ENCODE measurements around the gene CYP2C18.
"Not testable (repeated sequence)": the region's sequence is repeated elsewhere in the genome, so short reads cannot be mapped to it uniquely, and the experiment has no call there.

Gene CYP2C18

GRCh38 chr10:94683214-94684054 is at the start of gene CYP2C18:
TSS of gene CYP2C18 (plus strand) at chr10:94683729. CDS start at chr10:94683820, 91 bp downstream.
- DNase-seq (ENCODE audit: extremely low spot score, insufficient read length, low read depth) (no peak), FAIRE-seq (no peak)

- not testable (repeated sequence) for DNase-seq (ENCODE audit: extremely low spot score, insufficient read length, low read depth); FAIRE-seq
Measured at GRCh38 chr10:94638097-94638496, 45.4 kb upstream of the CYP2C18 start.

GRCh38 chr10:94639902-94640301 is 43.6 kb upstream of the CYP2C18 start:
- DNase-seq (ENCODE audit: extremely low spot score, insufficient read length, low read depth) (no peak), FAIRE-seq (no peak)

GRCh38 chr10:94640562-94640961 is 43.0 kb upstream of the CYP2C18 start:
- DNase-seq (ENCODE audit: extremely low spot score, insufficient read length, low read depth): no peak
- no peak for FAIRE-seq

- no peak for FAIRE-seq
- DNase-seq (ENCODE audit: extremely low spot score, insufficient read length, low read depth): no peak
Measured at GRCh38 chr10:94641480-94641879, 42.0 kb upstream of the CYP2C18 start.

GRCh38 chr10:94644352-94644751 is 39.2 kb upstream of the CYP2C18 start:
- DNase-seq (ENCODE audit: extremely low spot score, insufficient read length, low read depth) (no peak), FAIRE-seq (peak; percentile 41)

- FAIRE-seq (peak; percentile 15), DNase-seq (ENCODE audit: extremely low spot score, insufficient read length, low read depth) (no peak)
Measured at GRCh38 chr10:94645285-94645684, 38.2 kb upstream of the CYP2C18 start.

GRCh38 chr10:94655201-94655600 is 28.3 kb upstream of the CYP2C18 start:
- not testable (repeated sequence) for DNase-seq (ENCODE audit: extremely low spot score, insufficient read length, low read depth); FAIRE-seq

- FAIRE-seq; DNase-seq (ENCODE audit: extremely low spot score, insufficient read length, low read depth): not testable (repeated sequence)
Measured at GRCh38 chr10:94663061-94663460, 20.5 kb upstream of the CYP2C18 start.

- FAIRE-seq (no peak), DNase-seq (ENCODE audit: extremely low spot score, insufficient read length, low read depth) (no peak)
Measured at GRCh38 chr10:94666391-94667102, 17.0 kb upstream of the CYP2C18 start.

- no peak for FAIRE-seq
- no peak for DNase-seq (ENCODE audit: extremely low spot score, insufficient read length, low read depth)
Measured at GRCh38 chr10:94673614-94674321, 9.8 kb upstream of the CYP2C18 start.

- DNase-seq (ENCODE audit: extremely low spot score, insufficient read length, low read depth) (no peak), FAIRE-seq (no peak)
Measured at GRCh38 chr10:94676496-94676895, 7.0 kb upstream of the CYP2C18 start.

GRCh38 chr10:94677691-94678090 is 5.8 kb upstream of the CYP2C18 start:
- no peak for FAIRE-seq
- no peak for DNase-seq (ENCODE audit: extremely low spot score, insufficient read length, low read depth)

- DNase-seq (ENCODE audit: extremely low spot score, insufficient read length, low read depth) (no peak), FAIRE-seq (no peak)
Measured at GRCh38 chr10:94678475-94678874, 5.1 kb upstream of the CYP2C18 start.

- FAIRE-seq (peak; percentile 60), DNase-seq (ENCODE audit: extremely low spot score, insufficient read length, low read depth) (no peak)
Measured at GRCh38 chr10:94680544-94680943, 3.0 kb upstream of the CYP2C18 start.

- DNase-seq (ENCODE audit: extremely low spot score, insufficient read length, low read depth); FAIRE-seq: not testable (repeated sequence)
Measured at GRCh38 chr10:94682636-94683035, 893 bp upstream of the CYP2C18 start.

GRCh38 chr10:94687625-94688248 is 4.2 kb downstream of the CYP2C18 start:
- no peak for DNase-seq (ENCODE audit: extremely low spot score, insufficient read length, low read depth)
- FAIRE-seq: no peak

- DNase-seq (ENCODE audit: extremely low spot score, insufficient read length, low read depth) (no peak), FAIRE-seq (no peak)
Measured at GRCh38 chr10:94706089-94706488, 22.6 kb downstream of the CYP2C18 start.

GRCh38 chr10:94710578-94710977 is 27.0 kb downstream of the CYP2C18 start:
- DNase-seq (ENCODE audit: extremely low spot score, insufficient read length, low read depth): no peak
- FAIRE-seq: no peak

- FAIRE-seq: no peak
- DNase-seq (ENCODE audit: extremely low spot score, insufficient read length, low read depth): no peak
Measured at GRCh38 chr10:94725871-94726270, 42.3 kb downstream of the CYP2C18 start.
